SU-DHL-6 (cell line): Measurements from ENCODE around the gene ZFP14.

ENCODE experiments used
- EZH2phosphoT487 ChIP-seq: fragments of 200-600 bp; sonication (generic), shearing (Covaris generic); conservative IDR thresholded peaks from 2 replicates; pipeline ENCODE4 v1.6.1; 2018; ENCODE audit warnings: mild to moderate bottlenecking, antibody characterized with exemption, low read length, moderate library complexity, mixed read lengths
- TF ChIP-seq, protein P1 (sequence below): fragments of 200-600 bp; sonication (generic); IDR thresholded peaks from one replicate; pipeline ENCODE4 v1.5.1; 2017; ENCODE audit warnings: antibody characterized with exemption, mild to moderate bottlenecking, low read length, moderate library complexity; ENCODE audit not compliant: insufficient read depth, poor library complexity, severe bottlenecking

DNA sequence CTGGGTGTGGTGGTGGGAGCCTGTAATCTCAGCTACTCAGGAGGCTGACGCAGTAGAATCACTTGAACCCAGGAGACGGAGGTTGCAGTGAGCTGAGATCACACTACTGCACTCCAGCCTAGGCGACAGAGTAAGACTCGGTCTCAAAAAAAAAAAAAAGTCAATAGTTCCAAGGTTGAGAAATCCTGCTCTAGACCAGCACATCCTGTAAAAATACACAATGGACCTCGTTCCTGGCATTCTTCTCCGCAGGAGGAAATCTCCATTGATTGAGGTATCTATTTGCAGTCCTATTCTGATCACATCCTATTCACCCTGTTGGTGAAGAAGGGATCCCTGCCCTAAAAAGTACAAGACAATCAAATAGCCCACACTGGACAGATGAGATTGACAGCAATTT is 15.2 kb downstream of the ZFP14 start:
- TF ChIP-seq, protein P1, sequence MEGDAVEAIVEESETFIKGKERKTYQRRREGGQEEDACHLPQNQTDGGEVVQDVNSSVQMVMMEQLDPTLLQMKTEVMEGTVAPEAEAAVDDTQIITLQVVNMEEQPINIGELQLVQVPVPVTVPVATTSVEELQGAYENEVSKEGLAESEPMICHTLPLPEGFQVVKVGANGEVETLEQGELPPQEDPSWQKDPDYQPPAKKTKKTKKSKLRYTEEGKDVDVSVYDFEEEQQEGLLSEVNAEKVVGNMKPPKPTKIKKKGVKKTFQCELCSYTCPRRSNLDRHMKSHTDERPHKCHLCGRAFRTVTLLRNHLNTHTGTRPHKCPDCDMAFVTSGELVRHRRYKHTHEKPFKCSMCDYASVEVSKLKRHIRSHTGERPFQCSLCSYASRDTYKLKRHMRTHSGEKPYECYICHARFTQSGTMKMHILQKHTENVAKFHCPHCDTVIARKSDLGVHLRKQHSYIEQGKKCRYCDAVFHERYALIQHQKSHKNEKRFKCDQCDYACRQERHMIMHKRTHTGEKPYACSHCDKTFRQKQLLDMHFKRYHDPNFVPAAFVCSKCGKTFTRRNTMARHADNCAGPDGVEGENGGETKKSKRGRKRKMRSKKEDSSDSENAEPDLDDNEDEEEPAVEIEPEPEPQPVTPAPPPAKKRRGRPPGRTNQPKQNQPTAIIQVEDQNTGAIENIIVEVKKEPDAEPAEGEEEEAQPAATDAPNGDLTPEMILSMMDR, result no peak
- no peak for TF ChIP-seq EZH2phosphoT487
